ENCODE measurements around the gene CERKL. TPM values are rescaled to one million over a fixed set of nuclear protein-coding genes. Genes with fewer than 3 reads are reported as not detected.

The CERKL gene
- total RNA-seq, 1 experiment from 2014 or later: 0.24 TPM

DNA sequence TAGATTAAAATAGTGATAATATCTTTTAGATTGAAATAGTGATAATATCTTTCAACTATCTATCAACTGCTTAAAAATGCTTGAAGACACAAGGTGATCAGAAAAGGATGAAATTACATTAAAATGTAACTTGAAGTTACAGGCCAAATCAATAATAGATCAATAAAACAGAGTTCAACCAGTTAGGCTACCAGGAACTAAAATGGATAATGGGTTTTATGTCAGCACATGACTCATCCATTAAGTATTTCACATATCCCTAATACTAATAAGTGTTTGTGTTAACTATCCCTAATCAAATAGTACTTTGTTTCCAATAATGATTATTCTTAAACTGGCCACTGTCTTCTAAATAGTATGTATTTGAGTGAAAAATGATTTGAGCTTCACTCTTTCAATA, 33.7 kb downstream of the CERKL start (continued):
- TF ChIP-seq ATF2 (CRISPR knock-in tag; IDR thresholded peaks at IDR 0.05; ENCODE audit: borderline replicate concordance, low read depth): no peak
- TF ChIP-seq NFATC4 (CRISPR knock-in tag; IDR thresholded peaks at IDR 0.05): no peak
- no peak for TF ChIP-seq MYBL2 (CRISPR knock-in tag; IDR thresholded peaks at IDR 0.05)
- TF ChIP-seq ATF1 (CRISPR knock-in tag; IDR thresholded peaks at IDR 0.05): no peak
- TF ChIP-seq JUN (CRISPR knock-in tag; IDR thresholded peaks at IDR 0.05): no peak
- no peak for TF ChIP-seq CBFB (CRISPR knock-in tag; IDR thresholded peaks at IDR 0.05; ENCODE audit: low read depth)

DNA sequence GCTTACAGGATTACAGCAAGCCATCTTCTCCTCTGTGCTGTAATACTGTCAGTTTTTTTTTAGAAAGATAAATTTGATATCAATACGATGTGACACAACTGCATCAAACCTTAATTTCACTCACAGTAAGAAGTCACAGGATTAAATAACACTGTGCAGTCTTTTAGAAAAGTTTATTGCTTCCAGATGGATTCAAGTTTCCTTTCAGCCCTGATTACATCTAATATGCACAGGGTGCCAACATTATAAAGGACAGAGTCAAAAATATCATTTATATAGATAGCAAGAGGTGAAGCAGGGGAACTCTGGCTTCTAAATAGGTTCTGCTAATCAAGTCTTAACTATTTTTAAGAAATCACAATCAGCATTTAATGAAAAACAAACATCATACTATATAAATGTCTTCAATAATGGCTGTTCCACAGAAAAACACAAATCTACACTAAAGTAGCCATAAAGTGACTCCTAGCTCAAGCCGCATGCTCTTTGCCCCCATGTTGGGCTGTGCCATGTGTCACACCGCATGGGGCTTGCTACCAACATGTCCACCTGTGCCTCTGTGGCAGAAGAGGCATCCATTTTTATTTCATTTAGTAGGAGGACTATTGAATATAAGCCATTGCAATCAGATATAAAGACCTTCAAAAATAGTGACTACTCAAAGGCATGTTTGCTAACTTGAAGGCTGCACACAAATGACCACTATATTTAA, 35.0 kb downstream of the CERKL start:
- no peak overlapping the region for H3K27ac Mint-ChIP-seq
- ChIA-PET CTCF (interaction anchor here (1.2 kb wide), 1 partner anchor 10 kb away, joined by 3 read pairs; no protein-coding TSS in a partner anchor), POLR2A (no interaction called here)
- H3K4me3 Mint-ChIP-seq: no peak overlapping the region
- ATAC-seq: no peak
- H3K9me3 Mint-ChIP-seq: 0 out of 2 replicates have a peak, but pooled peaks cover 4% of the 10 kb centered on the region
- no peaks in the 10 kb centered on the region for H3K36me3 Mint-ChIP-seq
- peaks cover 5% of the 10 kb centered on the region for H3K4me1 Mint-ChIP-seq
- DNase-seq (ENCODE audit: low spot score): no peak
- H3K27me3 Mint-ChIP-seq (ENCODE audit: low read depth): no peaks in the 10 kb centered on the region
- no peak for TF ChIP-seq ZNF532 (CRISPR knock-in tag; IDR thresholded peaks at IDR 0.05; ENCODE audit: borderline replicate concordance)
- no peak for TF ChIP-seq FOXK1 (CRISPR knock-in tag; IDR thresholded peaks at IDR 0.05)
- no peak for TF ChIP-seq TCF7 (CRISPR knock-in tag; IDR thresholded peaks at IDR 0.05; ENCODE audit: low read depth)

DNA sequence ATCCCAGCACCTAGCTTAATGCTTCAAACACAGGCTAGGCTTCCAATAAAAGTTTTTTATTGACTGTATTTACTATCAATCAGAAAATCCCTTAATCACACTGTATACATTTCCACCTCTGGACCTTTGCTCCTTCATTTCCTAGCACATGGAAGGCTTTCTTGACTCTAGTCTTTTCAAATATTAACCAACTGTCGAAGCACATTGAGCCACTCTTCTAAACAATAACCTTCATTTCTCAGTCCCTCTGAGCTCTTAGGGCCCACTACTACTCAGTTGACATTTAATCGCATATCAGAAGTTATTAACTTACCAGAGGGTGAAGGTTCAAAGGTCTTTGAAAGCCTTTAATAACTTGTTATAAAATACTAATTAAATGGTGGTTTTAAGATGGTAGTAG, 37.4 kb downstream of the CERKL start:
- H3K36me3 Mint-ChIP-seq: no peaks in the 10 kb centered on the region
- no peaks in the 10 kb centered on the region for H3K4me1 Mint-ChIP-seq
- H3K27me3 Mint-ChIP-seq (ENCODE audit: low read depth): no peaks in the 10 kb centered on the region
- POLR2A ChIA-PET: no interaction called here
- H3K4me3 Mint-ChIP-seq: no peak overlapping the region
- no peak for DNase-seq (ENCODE audit: low spot score)
- no peak for ATAC-seq
- CTCF ChIA-PET: no interaction called here
- H3K9me3 Mint-ChIP-seq: no peaks in the 10 kb centered on the region
- no peak overlapping the region for H3K27ac Mint-ChIP-seq
- TF ChIP-seq ZNF532 (CRISPR knock-in tag; IDR thresholded peaks at IDR 0.05; ENCODE audit: borderline replicate concordance) (no peak), NFATC4 (CRISPR knock-in tag; IDR thresholded peaks at IDR 0.05) (no peak), FOXP1 (CRISPR knock-in tag; IDR thresholded peaks at IDR 0.05; ENCODE audit: borderline replicate concordance) (no peak), JUN (CRISPR knock-in tag; IDR thresholded peaks at IDR 0.05) (no peak), SMAD3 (CRISPR knock-in tag; IDR thresholded peaks at IDR 0.05; ENCODE audit: borderline replicate concordance) (no peak), ZNF138 (CRISPR knock-in tag; conservative IDR thresholded peaks at IDR 0.05) (no peak), ZNF219 (CRISPR knock-in tag; IDR thresholded peaks at IDR 0.05; ENCODE audit: borderline replicate concordance) (no peak), PRDM15 (CRISPR knock-in tag; IDR thresholded peaks at IDR 0.05) (no peak), NR2C2 (CRISPR knock-in tag; IDR thresholded peaks at IDR 0.05) (no peak)

All from WTC11 (cell line).